ENCODE measurements around the gene HES1.

The HES1 gene

GRCh38 chr3:194167480-194168282, 31.7 kb downstream of the HES1 start:
- DNase-seq (ENCODE audit: low read depth) = no peak

- DNase-seq (ENCODE audit: low read depth) = no peak
Observed at GRCh38 chr3:194168994-194169393, 33.0 kb downstream of the HES1 start.

GRCh38 chr3:194169595-194169994, 33.6 kb downstream of the HES1 start:
- DNase-seq (ENCODE audit: low read depth) = no peak

GRCh38 chr3:194170793-194171192, 34.8 kb downstream of the HES1 start:
- DNase-seq (ENCODE audit: low read depth) = no peak

GRCh38 chr3:194174406-194174805, 38.5 kb downstream of the HES1 start:
- DNase-seq (ENCODE audit: low read depth) = no peak

- no peak for DNase-seq (ENCODE audit: low read depth)
Observed at GRCh38 chr3:194174980-194175379, 39.0 kb downstream of the HES1 start.

- DNase-seq (ENCODE audit: low read depth) = no peak
Observed at GRCh38 chr3:194176274-194176991, 40.5 kb downstream of the HES1 start.

- no peak for DNase-seq (ENCODE audit: low read depth)
Observed at GRCh38 chr3:194177141-194177540, 41.2 kb downstream of the HES1 start.

- DNase-seq (ENCODE audit: low read depth) = no peak
Observed at GRCh38 chr3:194178128-194178527, 42.2 kb downstream of the HES1 start.

- DNase-seq (ENCODE audit: low read depth) = no peak
Observed at GRCh38 chr3:194178669-194179068, 42.7 kb downstream of the HES1 start.

GRCh38 chr3:194180570-194180969, 44.6 kb downstream of the HES1 start:
- no peak for DNase-seq (ENCODE audit: low read depth)

GRCh38 chr3:194181612-194182529, 45.9 kb downstream of the HES1 start:
- DNase-seq (ENCODE audit: low read depth) = no peak

GRCh38 chr3:194183271-194183670, 47.3 kb downstream of the HES1 start:
- no peak for DNase-seq (ENCODE audit: low read depth)

- DNase-seq (ENCODE audit: low read depth) = no peak
Observed at GRCh38 chr3:194184265-194184751, 48.4 kb downstream of the HES1 start.

- DNase-seq (ENCODE audit: low read depth) = no peak
Observed at GRCh38 chr3:194184801-194185200, 48.9 kb downstream of the HES1 start.

- no peak for DNase-seq (ENCODE audit: low read depth)
Observed at GRCh38 chr3:194185221-194185620, 49.3 kb downstream of the HES1 start.

GRCh38 chr3:194187233-194187944, 51.4 kb downstream of the HES1 start:
- no peak for DNase-seq (ENCODE audit: low read depth)

Measured in stimulated activated CD8-positive, alpha-beta memory T cell treated with anti-CD3 and anti-CD28 coated beads, Interleukin-15, amount 100 ng/mL, for 1 hour (primary cell).